ENCODE measurements around the gene TWIST2. TPM values are rescaled to one million over a fixed set of nuclear protein-coding genes. Genes with fewer than 3 reads are reported as not detected.

Gene TWIST2
- total RNA-seq, 2 donors from 2014 or later, result 1.9 TPM; not detected in 1

GRCh38 chr2:238822955-238823354 lies 24.9 kb upstream of the TWIST2 start:
- H3K4me3 ChIP-seq (ENCODE audit: low read length), result no peak overlapping the region
- 93 to 100% methylated on average over 1 of the region's 1 CpG for whole genome bisulfite sequencing, 2 experiments (ENCODE audit: insufficient coverage in 1 of 2, insufficient read length in 1 of 2)

GRCh38 chr2:238831177-238831576 lies 16.7 kb upstream of the TWIST2 start:
- H3K4me3 Mint-ChIP-seq, result no peak overlapping the region
- WGBS, 2 experiments (ENCODE audit: insufficient coverage in 1 of 2, insufficient read length in 1 of 2), result 71% methylated on average over 2 of the region's 2 CpGs; no CpG with 5 or more reads in 1 of the 2 experiments
- H3K9ac ChIP-seq (ENCODE audit: extremely low read depth, low read length, poor library complexity, severe bottlenecking), result no peak overlapping the region
- H3K36me3 Mint-ChIP-seq (ENCODE audit: low read depth), result no peaks in the 10 kb centered on the region
- no peak for TF ChIP-seq CTCF (conservative IDR thresholded peaks at IDR 0.05)
- no peak overlapping the region for H3K27ac ChIP-seq (ENCODE audit: low read depth, low read length)
- H3K36me3 ChIP-seq (ENCODE audit: control insufficient read depth, insufficient read depth, low read length), result no peaks in the 10 kb centered on the region
- H3K4me3 ChIP-seq (ENCODE audit: low read length), result no peak overlapping the region
- DNase-seq, result no peak
- no peaks in the 10 kb centered on the region for H3K4me1 ChIP-seq (ENCODE audit: control insufficient read depth, insufficient read depth, low read length)
- no peak overlapping the region for H3K27ac Mint-ChIP-seq
- H3K4me1 Mint-ChIP-seq, result no peaks in the 10 kb centered on the region
- peaks cover 30% of the 10 kb centered on the region for H3K27me3 Mint-ChIP-seq (ENCODE audit: insufficient read depth)
- peaks cover 21% of the 10 kb centered on the region for H3K27me3 ChIP-seq (ENCODE audit: control insufficient read depth, insufficient read depth, low read length, poor library complexity, severe bottlenecking)
- H3K9me3 ChIP-seq (ENCODE audit: control insufficient read depth, low read length), result no peaks in the 10 kb centered on the region
- no peaks in the 10 kb centered on the region for H3K9me3 Mint-ChIP-seq

More at GRCh38 chr2:238822955-238823354, 24.9 kb upstream of the TWIST2 start:
- no peak for TF ChIP-seq CTCF (conservative IDR thresholded peaks at IDR 0.05)
- no peak overlapping the region for H3K27ac Mint-ChIP-seq
- H3K27me3 Mint-ChIP-seq (ENCODE audit: insufficient read depth), result peaks cover 17% of the 10 kb centered on the region
- H3K36me3 Mint-ChIP-seq (ENCODE audit: low read depth), result no peaks in the 10 kb centered on the region
- H3K27me3 ChIP-seq (ENCODE audit: control insufficient read depth, insufficient read depth, low read length, poor library complexity, severe bottlenecking), result no peaks in the 10 kb centered on the region
- peaks cover 22% of the 10 kb centered on the region for H3K9me3 ChIP-seq (ENCODE audit: control insufficient read depth, low read length)
- H3K9ac ChIP-seq (ENCODE audit: extremely low read depth, low read length, poor library complexity, severe bottlenecking), result no peak overlapping the region
- no peaks in the 10 kb centered on the region for H3K4me1 ChIP-seq (ENCODE audit: control insufficient read depth, insufficient read depth, low read length)
- H3K9me3 Mint-ChIP-seq, result peaks cover 34% of the 10 kb centered on the region
- no peak overlapping the region for H3K4me3 Mint-ChIP-seq
- no peaks in the 10 kb centered on the region for H3K36me3 ChIP-seq (ENCODE audit: control insufficient read depth, insufficient read depth, low read length)
- no peak overlapping the region for H3K27ac ChIP-seq (ENCODE audit: low read depth, low read length)
- no peak for DNase-seq
- peaks cover 5% of the 10 kb centered on the region for H3K4me1 Mint-ChIP-seq

GRCh38 chr2:238834982-238835381 lies 12.9 kb upstream of the TWIST2 start:
- Histone ChIP-seq H3K9ac (ENCODE audit: extremely low read depth, low read length, poor library complexity, severe bottlenecking) (no peak overlapping the region), H3K4me3 (ENCODE audit: low read length) (no peak overlapping the region), H3K4me1 (ENCODE audit: control insufficient read depth, insufficient read depth, low read length) (no peaks in the 10 kb centered on the region), H3K27ac (ENCODE audit: low read depth, low read length) (no peak overlapping the region), H3K9me3 (ENCODE audit: control insufficient read depth, low read length) (no peaks in the 10 kb centered on the region), H3K36me3 (ENCODE audit: control insufficient read depth, insufficient read depth, low read length) (no peaks in the 10 kb centered on the region), H3K27me3 (ENCODE audit: control insufficient read depth, insufficient read depth, low read length, poor library complexity, severe bottlenecking) (peaks cover 21% of the 10 kb centered on the region)
- no peak overlapping the region for H3K27ac Mint-ChIP-seq
- no peak for DNase-seq
- 78 to 85% methylated on average over 3 of the region's 3 CpGs for WGBS, 2 experiments (ENCODE audit: insufficient coverage in 1 of 2, insufficient read length in 1 of 2)
- no peaks in the 10 kb centered on the region for H3K9me3 Mint-ChIP-seq
- no peak overlapping the region for H3K4me3 Mint-ChIP-seq
- H3K4me1 Mint-ChIP-seq, result no peaks in the 10 kb centered on the region
- TF ChIP-seq CTCF (conservative IDR thresholded peaks at IDR 0.05), result no peak
- H3K27me3 Mint-ChIP-seq (ENCODE audit: insufficient read depth), result peaks cover 41% of the 10 kb centered on the region
- no peaks in the 10 kb centered on the region for H3K36me3 Mint-ChIP-seq (ENCODE audit: low read depth)

All from endodermal cell (in vitro differentiated cells).